ENCODE data around the gene IQUB.
"Not testable (repeated sequence)": the region's sequence is repeated elsewhere in the genome, so short reads cannot be mapped to it uniquely, and the experiment has no call there.

The IQUB gene

GRCh38 chr7:123538897-123539296 lies 4.5 kb upstream of the IQUB start:
- peak; percentile 25 for DNase-seq

GRCh38 chr7:123538189-123538714 lies 3.9 kb upstream of the IQUB start:
- DNase-seq = peak; percentile 87

DNA sequence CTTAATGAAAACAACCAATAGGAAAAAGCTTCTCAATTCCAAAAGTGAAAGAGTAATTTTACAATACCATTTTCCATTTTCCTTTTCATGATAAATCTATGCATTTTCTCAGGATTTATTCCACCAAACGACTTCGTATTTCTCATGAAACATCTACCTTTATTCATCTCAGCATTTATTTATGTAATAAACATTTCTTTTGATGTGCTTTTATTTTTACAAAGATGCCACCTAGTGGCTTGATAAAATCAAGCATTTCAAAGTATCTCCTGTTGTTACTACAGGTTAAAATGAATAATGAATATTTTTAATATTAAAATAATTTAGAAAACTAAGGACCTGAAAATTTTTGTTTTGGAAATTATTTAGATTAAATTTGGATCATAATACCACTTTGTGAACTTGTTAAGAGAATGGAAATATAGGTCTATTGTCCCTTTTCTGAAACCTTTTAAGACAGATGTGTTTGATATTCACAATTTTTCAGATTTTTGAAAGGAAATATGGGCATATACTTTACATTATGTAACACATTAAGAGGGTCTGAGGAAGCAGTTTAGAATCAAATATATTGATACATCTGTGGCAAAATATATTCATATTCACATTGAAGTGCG lies 2.7 kb upstream of the IQUB start:
- no peak for DNase-seq

DNA sequence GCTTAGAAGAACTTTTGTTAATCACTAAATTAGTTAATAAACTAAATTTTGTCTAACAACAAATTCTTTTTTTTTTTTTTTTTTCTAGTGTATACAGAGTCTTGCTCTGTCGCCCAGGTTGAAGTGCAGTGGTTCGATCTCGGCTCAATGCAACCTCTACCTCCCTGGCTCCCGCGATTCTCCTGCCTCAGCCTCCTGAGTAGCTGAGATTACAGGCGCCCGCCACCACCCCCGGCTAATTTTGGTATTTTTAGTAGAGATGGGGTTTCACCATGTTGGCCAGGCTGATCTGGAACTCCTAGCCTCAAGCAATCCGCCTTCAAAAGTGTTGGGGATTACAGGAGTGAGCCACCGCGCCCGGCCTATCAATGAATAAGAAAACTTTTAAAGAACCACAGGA lies 1.1 kb upstream of the IQUB start:
- no peak for DNase-seq

DNA sequence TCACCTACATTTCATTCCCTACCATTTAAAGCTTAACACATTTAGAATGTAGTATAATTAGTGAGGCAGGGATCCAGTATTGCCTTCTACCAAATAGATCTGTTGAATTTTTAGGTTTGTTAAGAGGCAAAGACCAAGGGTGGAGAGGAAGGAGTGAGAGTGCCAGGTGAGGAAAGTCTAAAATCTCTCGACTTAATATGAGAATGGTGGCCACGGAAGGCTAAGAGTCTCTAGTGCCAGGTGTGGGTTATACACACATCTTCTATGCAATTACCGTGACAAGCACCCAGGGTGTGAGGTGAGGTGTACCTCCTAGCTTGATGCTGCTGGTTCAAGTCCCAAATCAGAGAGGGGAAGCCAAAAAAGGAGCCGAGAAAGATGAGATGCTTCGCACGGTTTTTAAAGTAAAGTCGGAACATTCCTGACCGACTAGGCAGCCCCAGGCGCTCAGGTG lies 439 bp downstream of the IQUB start:
- DNase-seq = no peak

- no peak for DNase-seq
Observed at GRCh38 chr7:123533553-123533917, 860 bp downstream of the IQUB start.

- DNase-seq = not testable (repeated sequence)
Observed at GRCh38 chr7:123532788-123533552, 1.4 kb downstream of the IQUB start.

- DNase-seq = not testable (repeated sequence)
Observed at GRCh38 chr7:123532343-123532742, 2.1 kb downstream of the IQUB start.

DNA sequence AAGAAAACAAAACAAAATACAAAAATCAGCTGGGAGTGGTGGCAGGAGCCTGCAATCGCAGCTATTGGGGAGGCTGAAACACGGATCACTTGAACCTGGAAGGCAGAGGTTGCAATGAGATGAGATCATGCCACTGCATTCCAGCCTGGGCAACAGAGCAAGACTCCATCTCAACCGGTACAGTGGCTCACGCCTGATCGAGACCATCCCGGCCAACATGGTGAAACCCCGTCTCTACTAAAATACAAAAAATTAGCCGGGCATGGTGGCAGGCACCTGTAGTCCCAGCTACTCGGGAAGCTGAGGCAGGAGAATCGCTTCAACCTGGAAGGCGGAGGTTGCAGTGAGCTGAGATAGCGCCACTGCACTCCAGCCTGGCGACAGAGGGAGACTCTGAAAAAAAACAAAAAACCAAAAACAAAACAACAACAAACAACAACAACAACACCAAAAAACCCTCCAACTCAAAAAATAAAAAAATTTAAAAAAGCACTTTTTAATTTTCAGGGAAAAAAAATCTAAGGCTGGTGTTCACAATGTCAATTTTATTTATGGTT lies 4.3 kb downstream of the IQUB start:
- not testable (repeated sequence) for DNase-seq

DNA sequence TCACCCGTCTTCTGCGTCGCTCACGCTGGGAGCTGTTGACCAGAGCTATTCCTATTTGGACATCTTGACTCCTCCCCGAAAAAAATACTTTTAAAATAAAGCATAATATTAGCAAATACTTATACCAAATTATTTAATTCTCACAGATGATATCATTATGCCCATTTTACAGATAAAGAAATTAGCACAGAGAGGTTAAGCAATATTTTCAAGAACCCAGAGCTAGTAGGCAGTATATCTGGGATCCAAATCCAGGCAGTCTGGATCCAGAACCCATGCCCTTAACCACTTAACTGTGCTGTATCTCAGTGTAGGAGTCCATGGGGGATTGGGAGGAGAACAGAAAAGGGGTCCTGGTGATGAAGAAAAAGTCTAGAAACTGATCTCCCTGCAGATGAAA lies 6.1 kb downstream of the IQUB start:
- no peak for DNase-seq

- DNase-seq = not testable (repeated sequence)
Observed at GRCh38 chr7:123527712-123528225, 6.6 kb downstream of the IQUB start.

DNA sequence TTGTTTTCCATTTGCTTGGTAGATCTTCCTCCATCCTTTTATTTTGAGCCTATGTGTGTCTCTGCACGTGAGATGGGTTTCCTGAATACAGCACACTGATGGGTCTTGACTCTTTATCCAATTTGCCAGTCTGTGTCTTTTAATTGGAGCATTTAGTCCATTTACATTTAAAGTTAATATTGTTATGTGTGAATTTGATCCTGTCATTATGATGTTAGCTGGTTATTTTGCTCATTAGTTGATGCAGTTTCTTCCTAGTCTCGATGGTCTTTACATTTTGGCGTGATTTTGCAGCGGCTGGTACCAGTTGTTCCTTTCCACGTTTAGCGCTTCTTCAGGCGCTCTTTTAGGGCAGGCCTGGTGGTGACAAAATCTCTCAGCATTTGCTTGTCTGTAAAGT lies 7.9 kb downstream of the IQUB start:
- DNase-seq = not testable (repeated sequence)

GRCh38 chr7:123522066-123522465 lies 12.3 kb downstream of the IQUB start:
- DNase-seq = no peak

- no peak for DNase-seq
Observed at GRCh38 chr7:123505221-123505620, 29.2 kb downstream of the IQUB start.

DNA sequence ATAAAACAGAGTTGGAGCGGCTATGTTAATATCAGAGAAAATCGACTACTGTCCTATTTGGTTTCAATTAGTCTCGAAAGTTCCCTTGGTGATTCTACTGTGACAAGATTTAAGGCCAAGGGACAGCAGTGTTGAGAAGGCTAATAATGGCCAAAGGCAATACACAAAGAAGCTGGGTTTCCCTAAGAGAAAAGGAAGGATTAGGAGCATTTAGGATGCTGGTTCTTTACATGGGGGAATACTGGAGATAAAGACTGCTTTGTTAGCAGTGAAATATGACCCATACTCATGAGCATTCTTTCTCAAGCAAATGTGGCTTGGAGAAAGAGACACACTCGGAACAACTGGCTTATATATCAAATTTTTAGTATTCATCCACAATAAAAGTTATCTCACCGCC lies 32.2 kb downstream of the IQUB start:
- DNase-seq = no peak

DNA sequence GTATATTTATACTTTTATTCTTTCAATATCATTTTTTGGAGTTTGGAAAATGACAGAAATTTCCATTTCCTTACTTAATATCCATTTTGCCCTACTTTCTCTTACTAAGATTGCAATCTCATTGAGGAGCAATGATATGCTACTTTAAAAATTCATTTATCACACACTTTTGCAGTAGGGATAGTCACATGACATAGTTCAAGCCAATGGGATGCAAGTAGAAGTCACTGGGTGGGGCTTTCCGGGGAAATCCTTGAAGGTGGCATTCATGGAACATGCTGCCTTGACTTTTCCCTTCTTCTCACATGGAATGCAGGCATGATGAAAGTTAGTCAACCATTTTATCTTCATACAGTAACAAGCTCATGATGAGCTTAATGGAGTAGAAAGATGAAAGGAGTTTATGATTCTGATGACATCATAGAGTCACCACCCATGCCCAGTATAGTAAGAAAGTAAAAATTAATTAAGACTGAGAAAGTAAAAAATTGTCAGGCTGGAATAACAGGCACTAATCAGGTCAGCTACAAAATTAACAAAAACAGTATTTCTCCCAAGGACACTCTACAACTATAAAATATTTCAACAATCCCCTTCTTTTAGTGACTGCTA lies 33.4 kb downstream of the IQUB start:
- no peak for DNase-seq

GRCh38 chr7:123499211-123499970 lies 35.0 kb downstream of the IQUB start:
- DNase-seq = no peak

DNA sequence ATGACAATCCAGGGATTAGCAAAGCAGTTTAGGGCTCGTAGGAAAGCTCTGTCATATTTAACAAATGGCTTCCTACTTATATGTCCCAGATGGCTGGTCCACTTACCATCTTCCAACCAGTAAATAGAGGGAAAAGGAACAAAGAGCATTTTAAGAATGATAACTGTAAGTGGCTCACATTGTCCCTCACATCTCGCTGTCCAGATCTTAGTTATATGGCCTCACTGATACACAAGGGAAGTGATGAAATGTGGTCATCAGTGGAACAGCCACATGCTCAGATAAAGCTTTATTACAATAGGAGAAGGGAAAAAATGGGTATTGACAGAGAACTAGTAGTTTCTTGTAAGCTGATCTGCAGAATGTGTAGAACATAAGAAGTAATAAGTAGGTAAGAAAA lies 35.8 kb downstream of the IQUB start:
- no peak for DNase-seq

DNA sequence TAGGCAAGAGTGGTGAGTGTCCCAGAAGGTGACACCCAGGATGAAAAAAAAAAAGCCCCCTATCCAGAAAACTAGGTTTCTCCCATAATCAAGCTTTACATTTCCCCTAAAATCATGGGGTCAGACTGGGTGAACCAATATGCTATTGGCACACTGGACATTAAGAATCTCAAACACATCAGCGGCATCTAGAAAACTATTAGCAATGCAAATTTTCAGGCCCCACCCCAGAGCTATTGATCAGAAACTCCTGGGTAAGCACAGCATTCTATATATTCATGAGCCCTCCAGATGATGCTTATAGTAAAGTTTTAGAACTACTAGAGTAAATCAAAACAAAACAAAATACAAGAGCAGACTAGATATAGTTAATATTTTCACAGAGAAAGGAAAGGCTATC lies 36.4 kb downstream of the IQUB start:
- no peak for DNase-seq

DNA sequence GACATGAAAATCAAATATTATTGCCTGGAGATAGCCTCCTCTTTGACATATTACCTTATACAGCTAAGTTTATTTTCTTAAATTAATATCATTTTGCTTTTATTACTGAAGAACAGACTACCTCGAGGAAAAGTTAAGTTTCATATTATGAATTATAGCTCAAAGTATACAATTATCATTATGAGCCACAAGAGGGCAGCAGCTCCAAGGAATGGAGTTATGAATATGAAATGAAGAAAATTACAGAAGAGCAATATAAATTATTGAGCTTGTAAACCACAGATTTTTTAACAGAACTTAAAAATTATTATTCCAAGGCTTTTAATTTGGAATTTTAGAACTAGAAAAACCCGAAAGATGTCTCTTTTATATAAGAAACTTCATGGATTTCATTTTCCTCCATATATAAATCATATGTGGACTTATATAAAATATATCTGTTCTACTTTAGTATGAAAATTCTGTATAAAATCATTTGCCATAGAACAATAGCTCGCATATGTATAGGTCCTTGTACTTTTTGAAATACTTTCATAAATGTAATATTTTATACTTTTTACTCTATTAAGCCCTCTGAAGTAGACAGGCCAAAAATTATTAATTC lies 40.1 kb downstream of the IQUB start:
- DNase-seq = peak; percentile 28

GRCh38 chr7:123492485-123492884 lies 41.9 kb downstream of the IQUB start:
- peak; percentile 2 for DNase-seq

DNA sequence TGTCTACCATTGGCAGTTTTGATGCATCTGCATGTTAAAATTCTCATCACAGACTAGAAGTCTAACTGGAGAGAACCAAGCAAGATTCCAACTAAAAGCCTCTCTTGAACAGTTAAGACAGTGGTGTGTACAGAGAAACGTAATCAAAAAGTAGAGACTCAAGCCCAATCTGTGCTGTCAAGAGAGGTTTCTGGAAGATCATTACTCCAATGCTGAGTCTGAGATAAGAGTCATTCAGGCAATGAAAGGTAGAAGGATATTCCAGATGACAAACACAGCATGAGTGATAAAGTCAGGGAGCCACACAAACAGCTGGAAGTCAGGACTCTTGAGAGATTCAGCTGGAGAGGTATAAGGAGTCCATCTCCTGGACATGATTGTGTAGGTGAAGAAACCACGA lies 48.7 kb downstream of the IQUB start:
- DNase-seq = no peak

All from fibroblast of skin of right biceps (primary cell).